Measurements from ENCODE around the gene NSMCE1.
"Not testable (repeated sequence)": the region's sequence is repeated elsewhere in the genome, so short reads cannot be mapped to it uniquely, and the experiment has no call there.

NSMCE1 gene

DNA sequence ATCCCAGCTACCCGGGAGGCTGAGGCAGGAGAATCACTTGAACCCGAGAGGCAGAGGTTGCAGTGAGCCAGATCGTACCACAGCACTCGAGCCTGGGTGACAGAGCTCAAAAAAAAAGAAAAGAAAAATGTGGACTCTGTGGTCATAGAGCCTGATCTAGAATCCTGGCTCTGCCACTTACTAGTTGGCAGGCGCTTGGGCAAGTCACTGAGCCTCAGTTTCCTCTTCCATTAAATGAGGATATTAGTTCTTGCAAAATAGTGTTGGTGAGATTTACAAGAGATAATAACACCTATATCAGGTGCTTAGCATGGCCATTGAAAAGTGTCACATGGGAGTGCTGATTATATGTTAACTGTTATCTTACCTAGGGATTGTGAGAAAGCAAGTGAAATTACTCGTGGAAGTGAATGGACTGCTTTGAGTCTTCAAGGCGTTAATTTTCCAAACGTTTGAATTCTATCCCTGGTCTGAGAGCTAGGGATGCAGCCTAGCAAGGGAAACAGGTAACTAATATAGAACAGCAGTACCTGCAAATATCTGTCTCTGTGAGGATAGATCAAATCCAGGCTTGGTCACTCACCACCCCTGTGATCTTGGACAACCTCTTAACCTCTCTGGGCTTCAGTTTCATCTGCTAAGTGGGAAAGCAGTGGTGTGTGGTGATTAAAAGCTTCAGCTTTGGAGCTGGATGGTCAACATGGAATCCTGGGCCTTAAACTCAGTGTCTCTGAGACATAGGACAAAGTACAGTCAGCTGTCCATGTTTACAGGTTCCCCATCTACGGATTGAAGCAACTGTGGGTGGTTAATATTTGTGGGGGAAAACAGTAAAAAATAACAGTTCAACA is 953 bp upstream of the NSMCE1 start:
- no peak for DNase-seq (ENCODE audit: extremely low read depth, low read depth)
- H3K4me3 ChIP-seq (replicated peaks; ENCODE audit: low read depth, low read length): peak overlapping the region; percentile 73
- TF ChIP-seq, protein P1, sequence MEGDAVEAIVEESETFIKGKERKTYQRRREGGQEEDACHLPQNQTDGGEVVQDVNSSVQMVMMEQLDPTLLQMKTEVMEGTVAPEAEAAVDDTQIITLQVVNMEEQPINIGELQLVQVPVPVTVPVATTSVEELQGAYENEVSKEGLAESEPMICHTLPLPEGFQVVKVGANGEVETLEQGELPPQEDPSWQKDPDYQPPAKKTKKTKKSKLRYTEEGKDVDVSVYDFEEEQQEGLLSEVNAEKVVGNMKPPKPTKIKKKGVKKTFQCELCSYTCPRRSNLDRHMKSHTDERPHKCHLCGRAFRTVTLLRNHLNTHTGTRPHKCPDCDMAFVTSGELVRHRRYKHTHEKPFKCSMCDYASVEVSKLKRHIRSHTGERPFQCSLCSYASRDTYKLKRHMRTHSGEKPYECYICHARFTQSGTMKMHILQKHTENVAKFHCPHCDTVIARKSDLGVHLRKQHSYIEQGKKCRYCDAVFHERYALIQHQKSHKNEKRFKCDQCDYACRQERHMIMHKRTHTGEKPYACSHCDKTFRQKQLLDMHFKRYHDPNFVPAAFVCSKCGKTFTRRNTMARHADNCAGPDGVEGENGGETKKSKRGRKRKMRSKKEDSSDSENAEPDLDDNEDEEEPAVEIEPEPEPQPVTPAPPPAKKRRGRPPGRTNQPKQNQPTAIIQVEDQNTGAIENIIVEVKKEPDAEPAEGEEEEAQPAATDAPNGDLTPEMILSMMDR (IDR thresholded peaks at IDR 0.05; ENCODE audit: low read depth, low read length, missing control alignments): no peak

DNA sequence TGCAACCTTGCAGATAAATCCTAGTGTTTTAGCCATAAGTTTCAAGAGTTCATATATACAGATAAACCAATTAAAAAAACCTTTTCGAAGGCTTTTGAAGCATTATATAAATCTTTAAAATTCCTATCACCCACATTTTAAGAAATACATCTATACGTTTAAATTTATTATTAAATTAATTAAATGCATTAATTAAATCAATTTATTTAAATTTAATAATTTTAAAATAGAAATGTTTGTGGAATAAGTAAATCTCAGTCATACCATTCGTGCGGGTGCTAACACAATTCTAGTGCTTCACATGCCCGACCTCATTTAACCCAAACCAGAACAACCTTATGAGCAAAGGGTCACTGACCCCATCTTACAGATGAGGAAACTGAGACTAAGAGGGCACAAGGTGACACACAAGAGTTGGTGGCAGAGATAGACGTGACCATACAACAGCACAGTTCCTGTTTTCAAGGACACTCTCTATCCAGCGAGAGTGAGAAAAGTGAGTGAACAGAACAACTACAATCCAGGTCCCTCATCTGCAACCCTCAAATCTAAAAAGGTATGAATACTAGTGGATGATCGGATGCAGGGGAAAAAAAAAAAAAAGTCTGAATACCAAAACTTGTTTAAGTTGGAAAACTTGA is 1.4 kb downstream of the NSMCE1 start:
- no peak overlapping the region for H3K4me3 ChIP-seq (replicated peaks; ENCODE audit: low read depth, low read length)
- TF ChIP-seq, protein P1 (IDR thresholded peaks at IDR 0.05; ENCODE audit: low read depth, low read length, missing control alignments): no peak
- no peak for DNase-seq (ENCODE audit: extremely low read depth, low read depth)

DNA sequence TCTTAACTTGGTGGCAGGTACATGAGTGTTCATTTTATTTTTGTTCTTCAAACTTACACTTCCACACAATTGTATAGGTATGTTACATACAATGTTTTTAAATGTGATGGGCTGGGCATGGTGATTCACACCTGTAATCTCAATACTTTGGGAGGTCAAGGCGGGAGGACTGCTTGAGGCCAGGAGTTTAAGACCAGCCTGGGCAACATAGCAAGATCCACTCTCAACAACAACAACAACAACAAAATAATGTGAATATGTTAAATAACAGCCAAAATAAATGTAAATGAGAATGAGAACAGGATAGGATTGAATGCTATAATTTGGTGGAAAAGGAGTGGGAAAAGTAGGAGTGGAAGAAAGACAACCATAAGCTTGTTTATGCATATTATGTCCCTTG is 2.6 kb downstream of the NSMCE1 start:
- no peak overlapping the region for H3K4me3 ChIP-seq (replicated peaks; ENCODE audit: low read depth, low read length)
- DNase-seq (ENCODE audit: extremely low read depth, low read depth): no peak
- TF ChIP-seq, protein P1 (IDR thresholded peaks at IDR 0.05; ENCODE audit: low read depth, low read length, missing control alignments): no peak

DNA sequence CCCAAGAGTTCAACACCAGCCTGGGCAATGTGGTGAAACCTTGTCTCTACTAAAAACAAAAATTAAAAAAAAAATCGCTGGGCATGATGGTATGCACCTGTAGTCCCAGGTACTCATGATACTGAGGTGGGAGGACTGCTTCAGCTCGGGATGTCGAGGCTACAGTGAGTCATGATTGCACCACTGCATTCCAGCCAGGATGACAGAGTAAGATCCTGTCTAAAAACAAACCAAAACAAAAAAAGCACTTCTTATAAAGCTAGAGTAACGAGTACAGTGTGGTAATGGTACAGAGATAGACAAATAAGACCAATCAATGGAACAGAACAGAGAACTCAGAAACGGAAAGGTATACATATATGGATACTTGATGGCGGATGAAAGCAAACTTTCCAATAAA is 4.4 kb downstream of the NSMCE1 start:
- TF ChIP-seq, protein P1 (IDR thresholded peaks at IDR 0.05; ENCODE audit: low read depth, low read length, missing control alignments): no peak
- no peak overlapping the region for H3K4me3 ChIP-seq (replicated peaks; ENCODE audit: low read depth, low read length)
- no peak for DNase-seq (ENCODE audit: extremely low read depth, low read depth)

DNA sequence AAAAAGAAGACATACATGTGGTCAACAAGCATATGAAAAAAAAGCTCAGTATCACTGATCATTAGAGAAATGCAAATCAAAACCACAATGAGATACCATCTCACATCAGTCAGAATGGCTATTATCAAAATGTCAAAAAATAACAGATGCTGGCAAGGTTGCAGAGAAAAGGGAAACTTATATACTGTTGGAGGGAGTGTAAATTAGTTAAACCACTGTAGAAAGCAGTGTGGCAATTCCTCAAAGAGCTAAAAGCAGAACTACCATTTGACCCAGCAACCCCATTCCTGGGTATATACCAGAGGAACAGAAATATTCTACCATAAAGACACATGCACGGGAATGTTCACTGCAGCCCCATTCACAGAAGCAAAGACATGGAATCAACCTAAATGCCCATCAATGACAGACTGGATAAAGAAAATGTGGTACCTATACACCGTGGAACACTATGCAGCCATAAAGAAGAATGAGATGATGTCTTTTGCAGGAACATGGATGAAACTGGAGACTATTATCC is 5.6 kb downstream of the NSMCE1 start:
- not testable (repeated sequence) for DNase-seq (ENCODE audit: extremely low read depth, low read depth); H3K4me3 ChIP-seq (replicated peaks; ENCODE audit: low read depth, low read length)

DNA sequence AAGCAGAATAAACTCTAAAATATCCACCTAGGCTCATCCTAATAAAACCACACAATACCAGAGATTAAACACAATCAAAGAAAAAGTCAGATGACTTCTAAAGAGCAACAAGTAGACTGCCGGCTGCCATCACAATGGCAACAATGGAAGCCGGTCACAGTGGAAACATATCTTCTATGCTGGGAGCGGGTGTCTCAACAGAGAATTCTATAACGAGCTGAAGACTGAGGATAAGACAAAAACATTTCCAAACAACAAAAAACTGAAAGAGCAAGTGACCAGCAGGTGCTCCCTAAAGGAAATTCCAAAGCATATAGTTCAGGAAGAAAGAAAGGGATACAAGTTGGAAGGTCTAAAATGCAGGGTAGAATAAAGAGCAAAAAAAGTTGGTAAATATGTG is 8.9 kb downstream of the NSMCE1 start:
- DNase-seq (ENCODE audit: extremely low read depth, low read depth): no peak
- TF ChIP-seq, protein P1 (IDR thresholded peaks at IDR 0.05; ENCODE audit: low read depth, low read length, missing control alignments): no peak
- H3K4me3 ChIP-seq (replicated peaks; ENCODE audit: low read depth, low read length): no peak overlapping the region

DNA sequence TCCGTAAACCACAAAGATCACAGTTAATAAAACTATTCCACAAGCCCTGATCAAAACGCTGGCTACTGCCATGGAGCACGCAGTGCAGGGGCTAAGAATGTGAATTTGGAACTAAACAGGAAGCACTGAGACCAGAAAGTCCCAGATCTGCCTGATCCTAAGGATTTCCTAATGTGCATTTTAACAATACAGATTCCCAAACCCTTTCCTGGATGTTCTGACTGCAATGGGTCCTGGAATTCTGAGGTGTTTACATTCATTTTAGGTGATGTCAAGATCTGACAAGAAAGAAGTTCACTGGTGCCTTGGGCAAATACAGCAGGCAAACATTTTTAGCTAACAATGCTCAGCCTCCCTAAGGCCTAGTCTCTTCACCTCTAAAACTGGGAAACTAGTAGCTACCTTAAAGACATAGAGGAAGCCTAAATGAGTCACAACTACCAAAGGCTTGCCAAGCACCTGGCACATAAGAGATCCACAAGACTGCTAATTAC is 10.3 kb downstream of the NSMCE1 start:
- TF ChIP-seq, protein P1 (IDR thresholded peaks at IDR 0.05; ENCODE audit: low read depth, low read length, missing control alignments): no peak
- no peak overlapping the region for H3K4me3 ChIP-seq (replicated peaks; ENCODE audit: low read depth, low read length)
- DNase-seq (ENCODE audit: extremely low read depth, low read depth): no peak
